ENCODE data around the gene PIGR.
"Not testable (repeated sequence)": the region's sequence is repeated elsewhere in the genome, so short reads cannot be mapped to it uniquely, and the experiment has no call there.

The PIGR gene

DNA sequence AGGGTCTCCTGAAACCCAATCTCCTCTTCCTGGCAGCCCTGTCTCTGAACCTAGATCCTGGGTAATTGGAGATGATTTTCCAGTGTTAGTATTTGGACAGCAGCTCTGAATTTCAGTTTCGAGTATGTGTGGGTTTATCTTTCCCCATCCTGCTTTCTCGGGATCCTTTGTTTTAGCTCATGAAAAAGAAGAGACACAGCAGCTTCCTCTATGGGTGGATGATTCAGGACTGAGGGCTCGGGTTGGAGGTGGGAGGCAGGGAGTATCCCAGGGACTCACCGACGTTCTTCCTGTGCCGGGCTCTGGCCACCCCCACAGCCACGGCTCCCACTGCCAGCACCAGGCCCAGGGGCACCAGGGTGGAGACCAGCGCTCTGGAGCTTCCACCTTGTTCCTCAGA, 14.1 kb downstream of the PIGR start:
- DNase-seq (ENCODE audit: low spot score): no peak

DNA sequence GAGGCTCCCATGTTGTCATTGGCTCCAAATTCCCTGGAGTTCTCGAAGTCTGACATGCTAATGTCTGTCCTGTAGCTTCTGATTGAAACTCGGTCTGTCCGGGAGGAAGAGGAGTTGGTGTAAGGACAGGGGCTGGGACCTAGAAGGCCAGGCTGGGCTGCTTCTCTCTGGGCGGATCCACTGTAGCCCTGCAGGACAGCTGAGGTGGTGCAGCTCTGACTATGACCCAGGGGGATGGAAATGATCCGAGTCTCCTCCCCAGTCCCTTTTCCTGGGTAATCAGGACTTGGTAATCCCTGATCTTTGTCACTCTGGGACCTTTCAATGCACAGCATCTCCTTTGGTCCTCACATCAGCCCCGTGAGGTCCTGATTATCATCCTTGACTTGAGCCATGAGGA, 14.6 kb downstream of the PIGR start:
- DNase-seq (ENCODE audit: low spot score): no peak

DNA sequence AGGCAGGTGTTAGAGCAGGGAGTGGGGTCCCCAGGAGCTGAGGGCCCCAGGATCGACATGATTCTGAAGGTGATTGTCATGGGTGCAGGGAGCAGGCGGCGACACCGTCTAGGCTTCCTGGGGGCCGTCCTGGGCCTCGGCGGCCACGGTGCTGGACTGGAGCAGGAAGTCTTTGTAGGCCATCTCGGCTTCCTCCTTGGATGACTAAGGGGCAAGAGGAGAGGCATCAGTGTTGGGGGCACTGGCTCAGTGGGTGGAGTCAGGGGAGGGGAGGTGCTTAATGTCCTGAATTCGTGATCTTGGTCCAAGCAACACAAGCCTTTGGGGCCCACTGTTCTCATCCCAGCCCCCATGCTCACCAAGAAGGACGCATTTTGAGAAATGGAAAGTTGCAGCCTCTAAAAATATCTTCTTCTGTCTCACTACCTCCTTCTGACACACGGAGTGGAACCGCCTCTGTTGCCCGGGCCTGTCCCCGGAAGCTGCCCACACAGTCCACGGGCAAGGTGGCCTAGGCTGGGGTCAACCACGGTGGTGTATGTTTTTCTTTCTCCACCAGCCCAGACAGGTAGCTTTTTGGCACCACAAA, 16.0 kb downstream of the PIGR start:
- DNase-seq (ENCODE audit: low spot score): no peak

DNA sequence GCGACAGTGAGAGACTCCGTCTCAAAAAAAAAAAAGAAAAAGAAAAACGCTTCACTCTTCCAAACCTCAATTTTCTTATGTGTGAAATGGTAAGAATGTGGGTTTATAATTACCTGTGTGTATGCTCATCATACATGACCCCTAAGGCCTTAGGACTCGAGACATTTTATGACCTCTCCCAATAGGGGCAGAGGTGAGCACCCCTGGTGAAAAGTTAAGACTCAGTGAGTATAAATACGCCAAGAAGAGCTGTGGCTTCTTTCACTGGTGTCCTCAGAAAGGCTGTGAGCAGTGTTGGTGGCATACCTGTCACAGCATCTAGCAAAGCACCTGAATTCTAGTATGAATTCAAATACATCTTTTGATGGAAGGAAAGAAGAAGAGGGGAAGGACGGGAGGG, 16.7 kb downstream of the PIGR start:
- no peak for DNase-seq (ENCODE audit: low spot score)

DNA sequence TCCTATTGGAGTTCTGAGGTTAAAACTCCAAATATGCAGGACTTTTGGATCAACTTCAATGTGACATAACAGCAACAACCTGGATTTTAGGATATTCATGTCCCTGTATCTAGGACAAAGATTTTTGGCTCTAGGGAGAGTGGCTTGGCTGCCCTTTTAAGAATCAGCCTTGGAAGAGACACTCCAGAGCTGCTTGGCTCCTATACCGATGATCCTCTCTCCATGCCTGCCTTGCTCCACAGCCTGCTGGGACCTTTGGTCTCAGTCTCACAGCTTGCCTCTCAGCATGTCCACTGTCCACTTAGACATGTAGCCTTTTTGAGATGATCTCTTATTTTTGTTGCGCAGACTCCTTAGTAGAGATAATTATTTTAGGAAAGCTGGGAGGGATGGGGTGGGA, 20.0 kb downstream of the PIGR start:
- DNase-seq (ENCODE audit: low spot score): peak; percentile 81

DNA sequence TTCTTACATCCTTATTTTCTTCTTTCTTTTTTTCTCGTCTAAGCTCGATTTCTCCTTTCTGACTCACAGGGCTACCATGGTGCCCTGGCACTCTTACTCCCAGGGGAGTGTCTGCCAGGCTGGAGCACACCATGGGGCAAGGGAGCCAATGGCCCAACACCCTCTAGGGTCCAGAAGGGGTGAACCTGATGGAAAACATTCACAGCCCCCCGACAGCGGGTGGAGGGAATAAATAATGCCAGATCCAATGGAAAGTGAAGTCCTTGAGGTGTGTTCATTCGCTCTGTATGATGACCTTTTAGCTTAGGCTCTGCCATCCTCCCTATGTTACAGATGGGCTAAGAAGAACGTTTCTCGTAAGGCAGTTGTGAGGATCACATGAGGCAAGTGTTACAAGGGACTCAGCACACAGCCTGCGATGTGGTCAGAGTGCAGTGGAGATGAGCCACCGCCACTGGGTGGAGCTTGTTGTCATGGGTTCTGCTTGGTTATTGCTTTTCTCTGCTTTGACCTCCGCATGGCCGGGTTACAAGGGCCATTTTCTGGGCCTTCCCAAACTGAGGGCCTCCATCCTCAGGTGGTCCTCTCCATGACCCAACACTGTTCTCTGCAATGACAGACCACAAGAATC, 21.0 kb downstream of the PIGR start:
- no peak for DNase-seq (ENCODE audit: low spot score)

DNA sequence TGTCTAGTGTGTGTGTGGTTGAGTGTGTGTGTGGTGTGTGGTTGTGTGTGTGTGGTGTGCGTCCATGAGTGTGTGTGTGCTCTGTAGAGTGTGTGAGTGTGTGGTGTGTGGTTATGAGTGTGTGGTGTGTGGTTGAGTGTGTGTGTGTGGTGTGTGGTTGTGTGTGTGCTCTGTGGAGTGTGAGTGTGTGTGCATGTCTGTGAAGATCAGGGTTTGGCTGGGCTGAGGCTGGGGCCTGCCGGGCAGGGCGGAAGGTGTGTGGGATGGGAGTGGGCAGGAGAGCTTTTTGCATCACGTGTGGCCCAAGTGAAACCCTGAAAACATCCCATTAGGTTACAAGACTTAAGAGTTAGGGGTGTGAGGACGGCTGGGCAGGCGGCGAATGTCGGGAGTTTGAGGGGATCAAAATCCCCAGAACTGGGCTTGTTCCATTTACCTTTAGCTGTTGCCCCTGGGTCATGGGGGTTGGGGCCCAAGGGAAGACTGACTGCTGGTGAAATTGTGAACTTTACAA, 21.6 kb downstream of the PIGR start:
- DNase-seq (ENCODE audit: low spot score): no peak

DNA sequence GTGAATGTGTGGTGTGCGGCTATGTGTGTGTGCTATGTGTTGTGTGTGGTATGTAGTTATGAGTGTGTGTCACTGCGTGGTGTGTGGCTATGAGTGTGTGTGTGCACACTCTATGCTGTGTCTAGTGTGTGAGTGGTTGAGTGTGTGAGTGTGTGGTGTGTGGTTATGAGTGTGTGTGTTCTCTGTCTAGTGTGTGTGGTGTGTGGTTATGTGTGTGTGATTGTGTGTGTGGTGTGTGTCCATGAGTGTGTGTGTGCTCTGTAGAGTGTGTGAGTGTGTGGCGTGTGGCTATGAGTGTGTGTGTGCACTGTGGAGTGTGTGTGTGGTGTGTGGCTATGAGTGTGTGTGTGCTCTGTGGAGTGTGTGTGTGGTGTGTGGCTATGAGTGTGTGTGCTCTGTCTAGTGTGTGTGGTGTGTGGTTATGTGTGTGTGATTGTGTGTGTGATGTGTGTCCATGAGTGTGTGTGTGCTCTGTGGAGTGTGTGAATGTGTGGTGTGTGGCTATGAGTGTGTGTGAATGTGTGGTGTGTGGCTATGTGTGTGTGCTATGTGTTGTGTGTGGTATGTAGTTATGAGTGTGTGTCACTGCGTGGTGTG, 22.2 kb downstream of the PIGR start:
- DNase-seq (ENCODE audit: low spot score): not testable (repeated sequence)

DNA sequence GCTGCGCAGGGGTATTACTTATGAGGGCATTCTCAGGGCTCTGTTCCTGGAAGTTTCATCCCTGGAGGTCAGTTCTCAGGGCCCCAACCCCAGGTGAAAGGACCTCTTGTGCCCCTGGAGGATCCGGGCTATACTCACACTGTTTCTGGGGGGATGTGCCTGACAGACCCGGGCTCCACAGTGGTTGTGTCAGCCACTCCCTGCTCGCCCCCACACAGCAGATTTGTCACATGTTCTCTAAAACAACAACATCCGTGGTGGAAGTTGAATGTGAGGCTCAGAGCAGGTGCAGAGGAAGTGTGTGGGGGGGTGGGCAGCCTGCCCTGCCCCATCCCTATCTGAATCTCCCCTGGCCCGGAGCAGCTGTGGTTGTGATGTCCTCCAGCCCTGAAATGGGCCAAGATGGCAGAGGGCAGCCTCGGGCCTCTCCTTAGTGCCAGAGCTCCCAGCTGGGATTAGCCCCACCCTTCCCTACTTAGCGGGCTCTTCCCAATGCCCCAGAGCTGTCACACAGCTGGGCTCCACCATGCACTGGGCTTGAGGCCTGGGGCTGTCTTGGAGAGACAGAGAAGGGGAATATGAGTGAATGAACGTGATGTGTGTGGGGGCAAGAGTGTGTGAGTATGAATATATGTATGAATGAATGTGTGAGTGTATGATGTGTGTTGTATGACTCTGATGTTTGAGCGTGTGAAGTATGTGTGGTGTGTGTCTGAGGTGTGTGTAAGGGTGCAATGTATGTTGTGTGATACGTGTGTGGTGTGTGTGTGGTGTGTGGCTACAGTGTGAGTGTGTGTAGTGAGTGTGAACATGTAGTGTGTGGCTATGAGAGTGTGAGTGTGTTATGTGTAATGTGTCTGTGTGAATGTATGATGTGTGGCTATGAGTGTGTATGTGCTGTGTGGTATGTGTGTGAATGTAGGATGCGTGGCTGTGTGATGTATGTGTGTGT, 23.0 kb downstream of the PIGR start:
- no peak for DNase-seq (ENCODE audit: low spot score)

DNA sequence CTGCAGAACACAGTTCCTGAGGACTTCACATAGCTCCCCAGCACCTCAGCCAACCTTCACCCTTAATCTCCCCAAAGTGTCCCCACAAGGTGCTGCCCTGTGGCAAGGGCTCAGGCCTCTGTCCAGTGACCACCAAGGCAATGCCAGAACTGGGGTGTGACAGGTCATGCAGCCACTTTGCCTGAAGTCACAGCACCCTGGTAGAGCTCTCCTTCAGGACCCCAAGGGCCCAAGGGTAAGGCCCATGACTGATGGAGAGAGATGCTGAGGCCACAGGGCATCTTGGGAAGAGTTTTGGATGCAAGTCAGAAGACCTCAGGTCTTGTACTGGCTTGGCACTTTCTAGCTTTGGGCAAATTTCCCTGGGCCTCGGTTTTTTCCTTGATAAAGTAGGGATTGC, 23.7 kb downstream of the PIGR start:
- DNase-seq (ENCODE audit: low spot score): no peak

DNA sequence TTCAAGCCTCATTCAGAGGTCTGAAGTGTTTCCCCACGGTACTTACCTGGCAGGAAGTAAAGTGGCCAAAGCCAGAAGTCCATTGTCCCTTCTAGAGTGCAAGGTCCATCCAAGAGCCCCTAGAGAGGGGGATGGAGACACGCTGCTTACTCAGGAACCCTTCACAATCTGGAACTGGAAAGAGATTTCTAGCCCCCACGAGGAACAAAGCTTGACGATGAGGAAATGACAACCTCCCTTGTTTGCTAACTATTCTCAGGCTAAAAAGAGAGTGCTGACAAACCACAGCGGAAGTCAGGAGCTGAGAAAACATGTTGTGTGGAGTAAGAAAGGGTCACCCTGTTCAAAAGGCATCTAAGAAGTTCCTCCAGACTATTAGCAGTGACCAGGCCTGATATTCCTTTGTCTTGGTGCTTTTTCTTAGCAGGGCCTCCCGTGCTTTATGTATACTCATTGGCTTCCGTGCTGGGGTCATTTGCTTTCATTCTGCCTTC, 24.4 kb downstream of the PIGR start, which contains the start of gene FCMR:
TSS of gene FCMR (minus strand) at position 170 of the 494 bp plus-strand sequence. CDS start at position 83, 87 bp downstream.
- DNase-seq (ENCODE audit: low spot score): no peak

DNA sequence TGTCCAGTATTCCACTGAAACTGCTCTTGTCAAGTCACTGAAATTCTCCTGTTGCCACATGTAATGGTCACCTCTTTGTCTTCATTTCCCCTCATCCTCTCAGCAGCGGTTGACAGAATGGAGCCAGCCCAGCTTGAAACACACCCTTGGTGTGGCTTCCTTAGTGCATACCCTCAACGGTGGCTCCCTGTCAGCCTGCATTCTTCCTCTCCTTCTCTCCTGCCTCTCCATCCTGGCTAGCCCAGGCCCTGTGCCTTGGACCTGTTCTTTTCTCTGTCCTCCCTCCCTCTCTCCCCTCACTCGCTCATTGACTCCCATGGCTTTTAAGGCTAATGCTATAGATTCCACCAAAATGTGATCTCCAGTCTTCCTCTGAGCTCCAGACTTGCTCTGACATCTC, 28.2 kb downstream of the PIGR start:
- DNase-seq (ENCODE audit: low spot score): no peak

DNA sequence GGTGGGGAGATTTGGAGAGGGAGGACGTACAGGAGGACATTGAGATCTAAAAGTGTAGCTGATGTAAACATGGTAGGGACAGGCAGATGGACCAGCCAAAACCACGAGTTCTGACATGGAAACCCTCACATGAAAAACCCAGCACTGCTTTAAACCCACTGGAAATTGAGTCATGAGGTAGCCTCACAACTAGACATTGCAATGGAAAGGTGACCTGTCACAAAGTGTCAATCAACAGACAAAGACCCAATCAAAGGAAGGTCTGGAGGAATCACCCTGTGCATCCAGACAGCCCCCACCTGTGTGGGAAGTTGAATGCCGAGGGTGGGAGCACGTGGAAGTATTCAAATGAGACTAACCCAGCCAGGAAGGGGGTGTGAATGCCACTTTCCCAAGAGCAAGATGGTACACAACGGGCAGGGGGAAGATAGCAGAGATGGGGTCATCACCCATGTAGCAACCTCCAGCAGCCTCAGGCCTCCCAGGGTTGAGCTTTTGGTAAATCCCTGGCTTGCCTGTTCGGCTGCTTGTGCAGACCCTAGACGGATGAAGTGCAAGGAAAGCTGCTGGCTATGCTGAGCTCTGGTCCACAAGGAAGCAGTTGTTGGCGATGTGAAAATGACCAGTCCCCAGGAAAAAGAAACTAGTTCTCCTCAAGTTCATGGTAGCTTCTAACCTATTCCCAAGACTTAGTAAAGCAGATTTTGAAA, 30.1 kb downstream of the PIGR start:
- DNase-seq (ENCODE audit: low spot score): no peak

DNA sequence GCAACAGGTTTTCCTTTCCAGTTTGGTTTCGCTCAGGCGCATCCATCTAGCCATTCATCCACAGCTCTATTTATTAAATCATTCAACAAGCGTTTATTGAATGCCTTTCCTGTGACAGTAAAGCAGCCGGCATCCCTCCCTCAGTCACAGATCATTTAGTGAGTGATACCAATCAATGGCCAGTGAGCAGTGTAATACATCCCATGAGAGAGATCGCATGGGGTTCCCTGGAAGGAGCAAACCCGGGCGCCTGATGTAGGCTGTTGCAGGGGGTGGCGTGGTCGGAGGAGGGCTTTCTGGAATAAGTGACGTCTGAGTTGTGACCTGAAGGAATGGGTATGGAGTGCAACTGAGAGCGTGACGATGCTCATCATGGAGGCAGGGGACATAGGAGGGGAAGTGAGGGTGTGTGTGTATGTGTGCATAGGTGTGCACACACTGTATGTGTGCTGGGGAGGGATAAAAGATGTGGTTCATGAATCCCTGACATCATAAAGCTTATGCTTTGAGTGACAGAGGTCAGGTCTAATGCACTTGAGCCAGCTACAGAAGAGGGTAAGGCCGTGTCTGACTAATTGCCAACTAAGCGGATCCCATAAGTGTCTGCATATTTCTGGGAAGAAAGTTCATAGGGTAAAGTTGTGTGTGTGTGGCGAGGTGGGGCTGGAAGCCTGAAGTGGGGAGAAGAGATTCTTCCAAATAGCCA, 31.1 kb downstream of the PIGR start:
- DNase-seq (ENCODE audit: low spot score): no peak

DNA sequence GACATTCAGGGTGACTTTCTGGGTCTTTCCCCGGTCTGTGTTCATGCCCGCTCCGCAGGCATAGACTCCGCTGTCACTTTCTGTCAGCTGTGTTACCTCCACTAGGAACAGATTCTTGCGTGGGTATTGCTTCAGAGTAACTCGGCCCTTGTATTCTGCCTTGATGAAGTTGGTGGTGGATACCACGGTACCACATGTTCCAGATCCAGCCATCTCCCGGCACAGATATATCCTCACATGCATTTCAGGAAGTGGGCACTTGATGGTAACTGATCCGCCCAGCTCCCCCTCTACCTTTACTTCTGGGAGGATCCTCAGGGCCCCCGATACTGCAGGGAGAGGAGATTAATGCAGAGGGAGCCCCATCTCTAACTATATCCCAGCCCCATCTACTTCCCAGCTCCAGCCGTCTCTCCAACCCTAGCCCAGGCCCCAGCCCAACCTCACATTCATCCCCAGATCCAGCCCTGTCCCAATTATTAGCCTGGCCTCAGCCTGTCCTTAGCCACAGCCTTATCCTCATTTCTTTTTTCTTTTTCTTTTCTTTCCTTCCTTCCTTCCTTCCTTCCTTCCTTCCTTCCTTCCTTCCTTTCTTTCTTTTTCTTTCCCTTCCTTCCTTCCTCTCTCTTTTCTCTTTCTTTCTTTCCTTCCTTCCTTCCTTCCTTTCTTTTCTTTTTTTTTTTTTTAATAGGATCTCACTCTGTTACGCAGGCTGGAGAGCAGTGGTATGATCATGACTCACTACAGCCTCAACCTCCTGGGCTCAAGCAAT, 32.3 kb downstream of the PIGR start:
- DNase-seq (ENCODE audit: low spot score): no peak

DNA sequence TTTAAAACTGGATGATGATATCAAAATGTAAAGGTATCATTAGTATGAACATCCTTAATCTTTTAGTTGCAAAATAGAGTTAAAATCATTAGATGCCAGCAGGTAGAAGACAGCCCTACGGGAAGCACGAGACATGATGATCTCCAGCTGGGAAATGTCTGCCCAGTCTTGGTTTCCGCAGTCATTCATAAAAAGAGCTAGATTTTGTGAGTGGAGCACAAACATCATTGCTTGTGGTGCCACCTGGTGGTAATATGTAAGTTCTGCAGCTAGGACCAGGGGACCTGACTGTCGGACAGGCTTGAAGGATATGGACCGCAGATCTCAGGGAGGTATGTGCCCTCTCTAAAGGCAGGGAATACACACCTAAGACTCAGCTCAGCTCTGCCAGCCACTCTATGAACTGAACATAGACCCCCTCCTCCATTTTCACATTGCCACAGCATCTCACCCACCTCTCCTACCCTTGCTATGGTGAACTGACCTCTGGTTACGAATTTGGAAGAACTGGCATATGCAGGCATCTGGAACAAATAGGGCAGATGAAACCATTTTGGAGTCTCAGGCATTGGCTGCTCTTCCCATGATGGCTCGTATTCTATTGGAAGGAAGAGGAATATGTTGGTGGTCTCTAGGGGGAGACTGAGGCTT, 33.7 kb downstream of the PIGR start:
- peak; percentile 90 for DNase-seq (ENCODE audit: low spot score)

DNA sequence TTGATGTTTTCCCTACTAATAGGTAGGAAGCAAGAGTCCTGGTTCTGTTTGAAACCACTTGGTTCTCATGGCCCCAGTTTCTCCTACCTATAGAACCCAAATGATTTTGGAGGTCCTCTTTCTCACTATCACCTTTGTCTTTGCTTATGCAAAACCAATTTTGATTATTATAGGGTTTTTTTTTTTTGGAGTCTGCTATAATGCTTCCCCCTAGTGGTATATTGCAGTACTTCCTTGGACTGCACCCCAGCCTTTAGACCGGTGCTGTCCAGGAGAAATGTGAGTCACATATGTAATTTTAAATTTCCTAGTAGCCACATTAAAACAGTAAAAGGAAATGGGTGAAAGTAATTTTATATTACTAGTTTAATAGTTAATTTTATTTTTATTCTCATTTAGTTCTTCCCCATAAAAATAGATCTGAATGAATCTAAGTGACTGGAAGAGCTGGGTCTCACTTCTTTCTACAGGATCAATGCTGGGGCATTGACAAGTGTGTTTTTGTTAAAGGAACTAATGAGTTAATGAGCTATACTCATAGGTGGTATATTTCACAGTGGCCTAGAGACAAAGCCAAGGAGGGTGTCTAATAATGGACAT, 35.1 kb downstream of the PIGR start:
- DNase-seq (ENCODE audit: low spot score): peak; percentile 45

DNA sequence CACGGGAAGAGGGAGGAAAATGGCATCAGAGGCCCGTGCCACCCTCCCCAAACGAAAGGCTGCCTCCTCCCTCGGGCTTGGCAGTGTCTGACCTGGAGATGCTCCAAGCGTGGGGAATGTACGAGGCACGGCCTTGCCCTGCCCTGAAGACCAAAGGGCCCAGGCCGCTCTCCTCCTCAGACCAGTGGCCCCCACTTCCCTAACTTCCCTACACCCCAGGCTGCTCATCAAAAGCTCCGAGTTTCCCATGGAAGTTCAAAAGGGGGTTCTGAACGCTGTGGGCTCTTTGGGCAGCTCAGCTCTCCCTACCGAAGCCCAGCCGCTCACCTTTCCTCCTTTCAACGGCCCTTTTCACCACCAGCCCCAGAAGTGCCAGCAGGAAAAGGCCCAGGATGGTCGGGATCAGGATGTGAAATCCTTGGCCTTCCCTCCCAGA, 36.4 kb downstream of the PIGR start:
- no peak for DNase-seq (ENCODE audit: low spot score)

Measured in cerebellar cortex (tissue), 1 donor.